ENCODE data around the gene DHX58. TPM values are rescaled to one million over a fixed set of nuclear protein-coding genes. Genes with fewer than 3 reads are reported as not detected.

The DHX58 gene
- polyA plus RNA-seq, 1 donor from 2014 or later = 13.3 TPM

GRCh38 chr17:42120161-42120769 is 7.8 kb upstream of the DHX58 start:
- H3K27ac Mint-ChIP-seq = no peak overlapping the region
- H3K36me3 Mint-ChIP-seq = no peaks in the 10 kb centered on the region

GRCh38 chr17:42119301-42119700 is 6.8 kb upstream of the DHX58 start:
- H3K4me3 Mint-ChIP-seq = peak overlapping the region in 3 of 4 donors; percentile 54 to 87 (median 68)
- peaks cover 18 to 29% (median 23%) of the 10 kb centered on the region in 3 donors for H3K4me1 Mint-ChIP-seq
- H3K27me3 Mint-ChIP-seq = no peaks in the 10 kb centered on the region
- no peaks in the 10 kb centered on the region for H3K36me3 Mint-ChIP-seq
- H3K9me3 Mint-ChIP-seq = no peaks in the 10 kb centered on the region
- no peak overlapping the region for H3K27ac Mint-ChIP-seq

More at GRCh38 chr17:42120161-42120769, 7.8 kb upstream of the DHX58 start:
- Mint-ChIP-seq H3K4me3 (peak overlapping the region; percentile 68 to 90 (median 80)), H3K27me3 (no peaks in the 10 kb centered on the region), H3K4me1 (peaks cover 18 to 23% (median 19%) of the 10 kb centered on the region in 3 donors), H3K9me3 (no peaks in the 10 kb centered on the region)

GRCh38 chr17:42118545-42118944 is 6.0 kb upstream of the DHX58 start:
- peak overlapping the region; percentile 6 to 87 (median 23) for H3K27ac Mint-ChIP-seq
- H3K9me3 Mint-ChIP-seq = no peaks in the 10 kb centered on the region
- no peaks in the 10 kb centered on the region for H3K27me3 Mint-ChIP-seq
- H3K36me3 Mint-ChIP-seq = peaks cover 1% of the 10 kb centered on the region
- H3K4me1 Mint-ChIP-seq = peaks cover 18 to 32% (median 23%) of the 10 kb centered on the region in 3 donors
- H3K4me3 Mint-ChIP-seq = peak overlapping the region; percentile 43 to 81 (median 60)

GRCh38 chr17:42118126-42118510 is 5.6 kb upstream of the DHX58 start:
- Mint-ChIP-seq H3K36me3 (peaks cover 2% of the 10 kb centered on the region), H3K9me3 (no peaks in the 10 kb centered on the region), H3K27ac (peak overlapping the region in 2 of 3 donors; percentile 6 to 23), H3K4me3 (peak overlapping the region in 2 of 4 donors; percentile 73 to 81), H3K4me1 (peaks cover 18 to 32% (median 23%) of the 10 kb centered on the region in 3 donors), H3K27me3 (no peaks in the 10 kb centered on the region)

GRCh38 chr17:42117397-42118125 is 5.0 kb upstream of the DHX58 start:
- Mint-ChIP-seq H3K27me3 (no peaks in the 10 kb centered on the region), H3K9me3 (no peaks in the 10 kb centered on the region), H3K4me3 (peak overlapping the region in 2 of 4 donors; percentile 25 to 76), H3K27ac (peak overlapping the region in 1 of 3 donors; percentile 67), H3K36me3 (peaks cover 2% of the 10 kb centered on the region), H3K4me1 (peaks cover 22 to 36% (median 27%) of the 10 kb centered on the region in 3 donors)

- peak overlapping the region; percentile 25 to 79 (median 72) for H3K4me3 Mint-ChIP-seq
- peaks cover 29 to 36% (median 32%) of the 10 kb centered on the region in 3 donors for H3K4me1 Mint-ChIP-seq
- peaks cover 2% of the 10 kb centered on the region for H3K36me3 Mint-ChIP-seq
- H3K27ac Mint-ChIP-seq = peak overlapping the region; percentile 97 to 98 (median 98)
- H3K9me3 Mint-ChIP-seq = no peaks in the 10 kb centered on the region
- H3K27me3 Mint-ChIP-seq = no peaks in the 10 kb centered on the region
Observed at GRCh38 chr17:42116705-42117396, 4.3 kb upstream of the DHX58 start.

GRCh38 chr17:42114118-42114517 is 1.6 kb upstream of the DHX58 start:
- peaks cover 7% of the 10 kb centered on the region for H3K36me3 Mint-ChIP-seq
- peak overlapping the region in 1 of 3 donors; percentile 10 for H3K27ac Mint-ChIP-seq
- no peaks in the 10 kb centered on the region for H3K9me3 Mint-ChIP-seq
- no peaks in the 10 kb centered on the region for H3K27me3 Mint-ChIP-seq
- peaks cover 25 to 41% (median 32%) of the 10 kb centered on the region in 3 donors for H3K4me1 Mint-ChIP-seq
- peak overlapping the region; percentile 7 to 91 (median 68) for H3K4me3 Mint-ChIP-seq

GRCh38 chr17:42113293-42114069 is 967 bp upstream of the DHX58 start:
- Mint-ChIP-seq H3K4me1 (peaks cover 21 to 38% (median 30%) of the 10 kb centered on the region in 3 donors), H3K36me3 (peaks cover 9% of the 10 kb centered on the region), H3K27me3 (no peaks in the 10 kb centered on the region), H3K4me3 (peak overlapping the region in 3 of 4 donors; percentile 27 to 72 (median 70)), H3K9me3 (no peaks in the 10 kb centered on the region), H3K27ac (peak overlapping the region in 2 of 3 donors; percentile 46 to 83)

- H3K9me3 Mint-ChIP-seq = no peaks in the 10 kb centered on the region
- H3K27ac Mint-ChIP-seq = peak overlapping the region; percentile 90 to 94 (median 94)
- H3K36me3 Mint-ChIP-seq = peaks cover 9% of the 10 kb centered on the region
- H3K4me1 Mint-ChIP-seq = peaks cover 24 to 41% (median 30%) of the 10 kb centered on the region in 3 donors
- no peaks in the 10 kb centered on the region for H3K27me3 Mint-ChIP-seq
- H3K4me3 Mint-ChIP-seq = peak overlapping the region; percentile 84 to 93 (median 90)
Observed at GRCh38 chr17:42111871-42112551, 503 bp downstream of the DHX58 start.

- Mint-ChIP-seq H3K4me3 (peak overlapping the region in 3 of 4 donors; percentile 10 to 86 (median 77)), H3K27me3 (no peaks in the 10 kb centered on the region), H3K4me1 (peaks cover 24 to 37% (median 27%) of the 10 kb centered on the region in 3 donors), H3K27ac (peak overlapping the region in 1 of 3 donors; percentile 43), H3K36me3 (peaks cover 9% of the 10 kb centered on the region), H3K9me3 (no peaks in the 10 kb centered on the region)
Observed at GRCh38 chr17:42111265-42111636, 1.3 kb downstream of the DHX58 start.

GRCh38 chr17:42110301-42111264 is 1.9 kb downstream of the DHX58 start:
- Mint-ChIP-seq H3K4me3 (peak overlapping the region in 3 of 4 donors; percentile 10 to 86 (median 77)), H3K4me1 (peaks cover 17 to 32% (median 21%) of the 10 kb centered on the region in 3 donors), H3K27ac (peak overlapping the region in 1 of 3 donors; percentile 43)

GRCh38 chr17:42109086-42109485 is 3.4 kb downstream of the DHX58 start:
- Mint-ChIP-seq H3K27me3 (no peaks in the 10 kb centered on the region), H3K4me1 (peaks cover 16 to 23% (median 16%) of the 10 kb centered on the region in 3 donors), H3K9me3 (no peaks in the 10 kb centered on the region), H3K27ac (peak overlapping the region in 1 of 3 donors; percentile 73), H3K36me3 (peaks cover 16% of the 10 kb centered on the region), H3K4me3 (peak overlapping the region in 1 of 4 donors; percentile 45)

More at GRCh38 chr17:42110301-42111264, 1.9 kb downstream of the DHX58 start:
- Mint-ChIP-seq H3K9me3 (no peaks in the 10 kb centered on the region), H3K27me3 (no peaks in the 10 kb centered on the region), H3K36me3 (peaks cover 9% of the 10 kb centered on the region)
